Mesodermal cell (in vitro differentiated cells): ENCODE data around the gene HOXB1.
A peak's percentile ranks its signal among the peaks of the same experiment; 100 is the strongest.
"Not testable (repeated sequence)": the region's sequence is repeated elsewhere in the genome, so short reads cannot be mapped to it uniquely, and the experiment has no call there.

ENCODE experiments used
- H3K27ac ChIP-seq: 2 replicates; pipeline ENCODE4 v1.7.0; 2013; ENCODE audit warnings: mild to moderate bottlenecking, low read depth, low read length, moderate library complexity; ENCODE audit not compliant: severe bottlenecking
- H3K36me3 ChIP-seq: 2 replicates; pipeline ENCODE4 v1.7.1; 2013; ENCODE audit warnings: mild to moderate bottlenecking, low read length, moderate library complexity; ENCODE audit not compliant: control insufficient read depth, insufficient read depth
- H3K4me1 ChIP-seq: one replicate; pipeline ENCODE4 v1.7.1; 2013; ENCODE audit warnings: mild to moderate bottlenecking, low read length; ENCODE audit not compliant: insufficient read depth, control insufficient read depth, poor library complexity, severe bottlenecking
- H3K4me3 ChIP-seq: 2 replicates; pipeline ENCODE4 v1.7.0; 2013; ENCODE audit warnings: low read length, control low read depth, mild to moderate bottlenecking; ENCODE audit not compliant: insufficient read depth, poor library complexity, severe bottlenecking; ENCODE audit errors: extremely low read depth
- H3K9me3 ChIP-seq: 2 replicates; pipeline ENCODE4 v1.7.1; 2013; ENCODE audit warnings: mild to moderate bottlenecking, low read length, moderate library complexity; ENCODE audit not compliant: control insufficient read depth
- WGBS, 2 experiments: methylation state at CpG; one replicate each; pipeline ENCODE4 v1.1.5; 2013; ENCODE audit warnings: missing lambda C conversion rate in 2 of 2; ENCODE audit not compliant: insufficient coverage in 2 of 2; 5-methylcytosine and 5-hydroxymethylcytosine counted together

The HOXB1 gene

DNA sequence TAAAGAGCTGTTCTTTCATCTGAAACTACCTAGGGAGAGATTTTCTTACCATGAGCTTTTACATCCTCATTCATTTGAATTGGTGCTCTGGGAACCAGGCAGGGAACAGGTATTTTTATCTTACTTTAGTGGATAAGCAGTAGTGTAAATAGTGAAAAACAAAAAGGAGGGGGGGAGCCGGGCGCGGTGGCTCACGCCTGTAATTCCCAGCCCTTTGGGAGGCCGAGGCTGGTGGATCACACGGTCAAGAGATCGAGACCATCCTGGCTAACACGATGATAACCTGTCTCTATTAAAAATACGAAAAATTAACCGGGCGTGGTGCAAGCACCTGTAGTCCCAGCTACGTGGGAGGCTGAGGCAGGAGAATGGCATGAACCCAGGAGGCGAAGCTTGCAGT is 41.0 kb downstream of the HOXB1 start:
- Histone ChIP-seq H3K27ac (peak overlapping the region; percentile 10), H3K36me3 (no peaks in the 10 kb centered on the region), H3K4me3 (no peak overlapping the region), H3K9me3 (no peaks in the 10 kb centered on the region), H3K4me1 (peaks cover 21% of the 10 kb centered on the region)
- 79 to 84% methylated on average over 13 of the region's 13 CpGs for WGBS, 2 experiments

DNA sequence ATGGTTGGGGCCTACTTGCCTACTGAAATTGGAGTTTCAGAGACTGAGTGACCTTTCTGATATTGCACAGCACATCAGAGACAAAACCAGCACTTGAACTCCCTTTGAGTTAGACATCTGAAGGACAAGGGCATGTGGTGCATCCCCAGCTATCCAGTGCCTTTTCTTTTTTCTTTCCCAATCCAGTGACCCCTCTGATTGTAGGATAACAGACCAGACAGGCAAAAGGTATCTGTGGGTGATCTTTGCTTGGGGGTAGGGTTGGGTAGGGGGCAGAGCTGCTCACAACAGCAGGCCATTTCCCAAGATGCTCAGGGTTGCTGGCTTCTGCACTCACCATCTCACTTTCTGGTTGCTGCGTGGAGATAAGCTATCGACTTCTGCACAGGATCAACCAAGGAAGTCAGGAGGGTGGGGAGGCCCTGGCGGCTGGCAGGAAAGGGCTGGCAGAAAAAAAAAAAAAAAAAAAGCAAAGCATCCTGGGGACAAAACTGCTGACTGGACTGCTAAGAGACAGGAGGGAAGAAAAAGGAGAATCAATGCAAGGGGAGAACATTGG is 42.2 kb downstream of the HOXB1 start:
- H3K4me3 ChIP-seq = no peak overlapping the region
- H3K36me3 ChIP-seq = no peaks in the 10 kb centered on the region
- H3K27ac ChIP-seq = peak overlapping the region; percentile 8
- H3K9me3 ChIP-seq = no peaks in the 10 kb centered on the region
- 40% methylated on average over 1 of the region's 3 CpGs; no CpG with 5 or more reads in 1 of the 2 experiments for WGBS, 2 experiments
- peaks cover 22% of the 10 kb centered on the region for H3K4me1 ChIP-seq

DNA sequence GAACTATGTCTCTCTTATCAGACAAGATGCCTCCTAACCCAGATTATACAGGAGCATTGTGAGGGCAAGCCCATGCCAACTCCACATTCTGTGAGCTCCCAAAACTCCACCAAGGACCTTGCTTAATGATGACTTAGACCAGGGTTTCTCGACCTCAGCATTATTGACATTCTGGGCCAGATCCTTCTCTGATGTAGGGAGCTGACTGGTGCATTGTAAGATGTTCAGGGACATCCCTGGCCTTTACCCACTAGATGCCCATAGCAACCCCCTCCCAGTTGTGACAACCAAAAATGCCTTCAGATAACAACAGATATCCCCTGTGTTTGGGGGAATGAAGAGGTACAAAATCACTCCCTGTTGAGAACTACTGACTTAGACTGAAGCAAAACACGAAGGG is 43.6 kb downstream of the HOXB1 start:
- no peak overlapping the region for H3K4me3 ChIP-seq
- H3K4me1 ChIP-seq = peaks cover 27% of the 10 kb centered on the region
- H3K27ac ChIP-seq = no peak overlapping the region
- no peaks in the 10 kb centered on the region for H3K36me3 ChIP-seq
- H3K9me3 ChIP-seq = no peaks in the 10 kb centered on the region
- 100% methylated on average over 1 of the region's 2 CpGs; no CpG with 5 or more reads in 1 of the 2 experiments for WGBS, 2 experiments

DNA sequence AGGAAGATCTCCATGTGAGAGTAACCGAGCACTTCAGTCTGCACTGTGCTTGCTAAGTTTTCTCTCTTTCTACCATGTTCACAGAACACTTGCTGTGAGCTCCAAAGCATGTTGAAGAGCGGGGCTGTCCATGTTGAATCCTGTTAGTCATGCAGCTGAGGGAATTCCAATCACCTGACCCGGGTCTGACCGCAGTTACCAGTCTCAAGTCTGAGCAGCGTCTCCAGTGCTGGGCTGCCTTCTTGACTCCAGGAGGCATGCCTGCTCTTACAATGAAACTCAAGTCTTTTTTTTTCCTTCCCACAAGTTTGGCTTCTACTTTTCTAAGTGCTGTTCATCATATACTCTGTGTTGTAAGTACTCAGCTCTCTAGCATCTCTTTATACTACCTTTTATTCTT is 44.3 kb downstream of the HOXB1 start:
- 52 to 74% methylated on average over 4 to 5 of the region's 5 CpGs for WGBS, 2 experiments
- Histone ChIP-seq H3K36me3 (no peaks in the 10 kb centered on the region), H3K4me3 (no peak overlapping the region), H3K27ac (peak overlapping the region; percentile 55), H3K9me3 (no peaks in the 10 kb centered on the region), H3K4me1 (peaks cover 30% of the 10 kb centered on the region)

DNA sequence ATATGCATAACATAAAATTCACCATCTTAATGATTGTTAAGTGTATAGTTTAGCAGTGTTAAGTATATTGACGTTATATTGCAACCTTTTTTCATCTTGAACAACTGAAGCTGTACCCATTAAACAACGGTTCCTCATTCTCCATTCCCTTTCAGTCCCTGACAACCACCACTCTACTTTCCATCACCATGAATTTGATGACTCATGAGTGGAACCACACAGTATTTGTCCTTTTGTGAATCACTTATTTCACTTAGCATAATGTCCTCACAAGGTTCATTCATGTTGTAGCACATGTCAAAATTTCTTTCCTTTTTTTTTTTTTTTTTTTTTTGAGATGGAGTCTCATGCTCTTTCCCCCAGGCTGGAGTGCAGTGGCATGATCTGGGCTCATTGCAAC is 46.0 kb downstream of the HOXB1 start:
- peaks cover 30% of the 10 kb centered on the region for H3K4me1 ChIP-seq
- H3K9me3 ChIP-seq = no peaks in the 10 kb centered on the region
- no peaks in the 10 kb centered on the region for H3K36me3 ChIP-seq
- 83 to 100% methylated on average over 1 of the region's 2 CpGs for WGBS, 2 experiments
- no peak overlapping the region for H3K4me3 ChIP-seq
- H3K27ac ChIP-seq = no peak overlapping the region

DNA sequence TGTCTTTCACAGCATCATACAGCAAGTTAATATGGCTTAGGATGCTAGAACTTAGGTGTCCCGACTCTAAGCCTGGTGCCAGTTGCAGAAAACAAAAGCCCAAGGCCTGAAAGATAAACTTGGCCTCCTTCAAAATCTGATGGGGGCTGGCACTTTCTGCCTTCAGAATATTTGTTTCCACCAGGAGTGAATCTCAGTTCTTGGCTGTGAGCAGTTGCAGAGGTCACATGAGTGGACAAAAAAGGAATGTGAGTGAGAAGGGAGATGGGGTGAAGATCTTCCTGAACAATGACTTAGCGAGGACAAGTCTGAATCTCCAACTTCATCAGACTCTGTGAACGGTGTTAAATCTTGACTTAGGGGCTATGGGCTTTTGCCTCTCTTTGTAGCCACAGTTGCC is 46.6 kb downstream of the HOXB1 start:
- 89 to 100% methylated on average over 1 of the region's 3 CpGs for WGBS, 2 experiments

DNA sequence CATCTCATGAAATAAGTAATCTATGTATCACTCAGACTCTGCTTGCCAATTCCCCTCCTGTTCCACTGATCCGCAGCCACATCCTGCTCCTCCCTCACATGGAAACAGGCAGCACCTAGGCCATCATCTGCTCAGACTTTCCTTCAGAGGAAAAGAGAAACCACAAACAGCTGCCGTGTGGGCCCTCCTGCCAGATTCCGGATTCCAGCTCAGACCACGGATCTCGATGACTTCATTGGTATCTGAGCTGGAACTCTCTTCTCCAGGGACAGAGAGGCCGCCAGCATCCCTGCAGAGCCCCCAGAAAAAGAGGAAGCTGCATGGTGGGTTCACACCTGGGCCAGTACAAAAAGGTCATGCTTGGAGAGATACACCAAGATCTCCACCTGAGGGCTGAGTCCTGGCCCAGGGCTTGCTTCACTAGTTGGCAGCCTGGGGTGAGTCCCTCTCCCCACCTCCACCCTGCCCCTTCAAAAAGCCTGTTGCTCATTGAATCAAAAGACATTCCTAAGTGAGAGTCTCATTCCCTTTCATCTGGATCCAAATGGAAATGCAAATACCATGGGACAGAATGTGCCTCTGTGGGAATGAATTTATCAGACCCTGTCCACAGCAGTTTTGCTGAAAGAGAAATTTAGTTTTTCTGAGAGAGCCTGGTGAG is 47.2 kb downstream of the HOXB1 start:
- WGBS, 2 experiments = 63 to 67% methylated on average over 6 of the region's 6 CpGs
- H3K9me3 ChIP-seq = no peaks in the 10 kb centered on the region
- H3K4me3 ChIP-seq = no peak overlapping the region
- H3K27ac ChIP-seq = peak overlapping the region; percentile 69
- no peaks in the 10 kb centered on the region for H3K36me3 ChIP-seq
- peaks cover 25% of the 10 kb centered on the region for H3K4me1 ChIP-seq

More for the DNA sequence above, 46.6 kb downstream of the HOXB1 start:
- no peaks in the 10 kb centered on the region for H3K9me3 ChIP-seq
- H3K36me3 ChIP-seq = no peaks in the 10 kb centered on the region
- H3K27ac ChIP-seq = peak overlapping the region; percentile 69
- peaks cover 30% of the 10 kb centered on the region for H3K4me1 ChIP-seq
- no peak overlapping the region for H3K4me3 ChIP-seq

DNA sequence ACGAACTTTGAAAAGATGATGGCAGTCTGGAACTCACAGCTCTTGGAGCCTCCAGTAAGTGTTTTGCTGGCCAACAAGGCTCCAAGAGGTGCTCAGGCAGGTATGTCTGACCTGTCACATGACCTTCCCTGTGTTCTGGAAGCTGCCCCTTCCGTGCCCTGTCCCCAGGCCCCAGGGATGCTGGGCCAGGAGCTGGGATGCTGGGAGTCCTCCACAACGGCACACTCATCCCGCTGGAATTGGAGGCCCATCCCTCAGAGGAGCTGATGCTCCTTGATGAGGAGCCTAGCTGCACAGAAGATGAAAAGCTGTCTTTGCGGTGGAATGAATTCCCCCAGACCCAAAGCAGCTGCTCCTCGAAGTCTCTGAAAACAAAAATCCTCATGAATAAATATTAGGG is 47.8 kb downstream of the HOXB1 start:
- no peaks in the 10 kb centered on the region for H3K9me3 ChIP-seq
- H3K36me3 ChIP-seq = no peaks in the 10 kb centered on the region
- H3K4me1 ChIP-seq = peaks cover 25% of the 10 kb centered on the region
- 93 to 100% methylated on average over 4 of the region's 6 CpGs for WGBS, 2 experiments
- peak overlapping the region; percentile 69 for H3K27ac ChIP-seq
- H3K4me3 ChIP-seq = no peak overlapping the region

DNA sequence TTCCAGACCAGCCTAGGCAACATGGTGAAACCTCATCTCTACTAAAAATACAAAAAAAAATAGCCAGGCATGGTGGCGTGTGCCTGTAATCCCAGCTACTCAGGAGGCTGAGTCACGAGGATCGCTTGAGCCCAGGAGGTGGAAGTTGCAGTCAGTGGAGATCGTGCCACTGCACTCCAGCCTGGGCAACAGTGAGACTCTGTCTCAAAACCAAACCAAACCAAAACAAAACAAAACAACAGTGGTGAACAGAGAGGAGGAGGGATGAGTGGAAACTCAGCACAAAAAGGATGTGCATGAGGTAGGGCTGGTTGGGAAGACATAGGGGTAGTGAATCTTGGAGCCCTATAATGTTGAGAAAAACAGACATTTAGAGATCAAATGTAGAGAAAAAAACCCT is 48.5 kb downstream of the HOXB1 start:
- 100% methylated on average over 1 of the region's 4 CpGs; no CpG with 5 or more reads in 1 of the 2 experiments for WGBS, 2 experiments
- not testable (repeated sequence) for H3K9me3 ChIP-seq, H3K4me3 ChIP-seq, H3K36me3 ChIP-seq, H3K27ac ChIP-seq
- H3K4me1 ChIP-seq = peaks cover 25% of the 10 kb centered on the region

DNA sequence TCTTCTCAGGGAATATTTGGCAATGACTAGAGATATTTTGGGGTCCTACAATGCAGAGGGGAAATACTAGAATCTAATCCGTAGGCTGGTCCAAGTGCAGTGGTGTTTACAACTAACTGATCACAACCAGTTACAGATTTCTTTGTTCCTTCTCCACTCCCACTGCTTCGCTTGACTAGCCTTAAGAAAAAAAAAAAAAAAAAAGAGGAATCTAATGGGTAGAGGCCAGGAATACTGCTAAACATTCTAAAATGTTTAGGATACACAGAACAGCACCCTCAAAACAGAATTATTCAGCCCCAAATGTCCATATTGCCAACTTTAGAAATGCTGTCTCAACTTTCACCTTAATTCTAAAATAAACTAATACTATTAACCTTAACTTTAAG is 51.8 kb downstream of the HOXB1 start:
- 100% methylated on average over 1 of the region's 2 CpGs; no CpG with 5 or more reads in 1 of the 2 experiments for WGBS, 2 experiments
- Histone ChIP-seq H3K4me1 (peaks cover 21% of the 10 kb centered on the region), H3K36me3 (no peaks in the 10 kb centered on the region), H3K9me3 (no peaks in the 10 kb centered on the region), H3K4me3 (no peak overlapping the region), H3K27ac (no peak overlapping the region)
